ENCODE results near the gene EPAS1. TPM values are rescaled to one million over a fixed set of nuclear protein-coding genes. Genes with fewer than 3 reads are reported as not detected.

EPAS1 gene
- total RNA-seq, 2 experiments from 2014 or later: 4.2 to 5.4 TPM

DNA sequence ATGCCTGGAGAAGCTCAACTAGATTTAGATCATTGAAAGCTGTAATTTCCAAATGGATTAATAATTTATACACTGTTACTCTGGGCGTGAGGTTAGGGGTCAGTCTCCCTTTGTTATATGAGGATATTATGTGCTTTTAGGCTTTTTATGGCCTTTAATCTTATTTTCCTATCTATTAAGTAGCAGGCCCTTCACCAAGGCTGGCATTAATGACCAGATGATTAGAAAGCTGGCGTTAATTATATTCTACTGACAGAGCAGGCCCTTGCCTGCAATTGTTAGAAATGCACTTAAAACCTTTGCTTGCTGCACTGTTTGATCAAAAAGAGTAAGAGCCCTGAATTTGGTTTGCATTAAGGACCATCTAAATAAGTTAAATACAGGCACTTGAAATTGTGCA, 75.3 kb downstream of the EPAS1 start:
- CTCF ChIA-PET: no interaction called here
- DNase-seq (no peak), ATAC-seq (ENCODE audit: poor library complexity) (no peak)
- POLR2A ChIA-PET: no interaction called here
- TF ChIP-seq, protein P1, sequence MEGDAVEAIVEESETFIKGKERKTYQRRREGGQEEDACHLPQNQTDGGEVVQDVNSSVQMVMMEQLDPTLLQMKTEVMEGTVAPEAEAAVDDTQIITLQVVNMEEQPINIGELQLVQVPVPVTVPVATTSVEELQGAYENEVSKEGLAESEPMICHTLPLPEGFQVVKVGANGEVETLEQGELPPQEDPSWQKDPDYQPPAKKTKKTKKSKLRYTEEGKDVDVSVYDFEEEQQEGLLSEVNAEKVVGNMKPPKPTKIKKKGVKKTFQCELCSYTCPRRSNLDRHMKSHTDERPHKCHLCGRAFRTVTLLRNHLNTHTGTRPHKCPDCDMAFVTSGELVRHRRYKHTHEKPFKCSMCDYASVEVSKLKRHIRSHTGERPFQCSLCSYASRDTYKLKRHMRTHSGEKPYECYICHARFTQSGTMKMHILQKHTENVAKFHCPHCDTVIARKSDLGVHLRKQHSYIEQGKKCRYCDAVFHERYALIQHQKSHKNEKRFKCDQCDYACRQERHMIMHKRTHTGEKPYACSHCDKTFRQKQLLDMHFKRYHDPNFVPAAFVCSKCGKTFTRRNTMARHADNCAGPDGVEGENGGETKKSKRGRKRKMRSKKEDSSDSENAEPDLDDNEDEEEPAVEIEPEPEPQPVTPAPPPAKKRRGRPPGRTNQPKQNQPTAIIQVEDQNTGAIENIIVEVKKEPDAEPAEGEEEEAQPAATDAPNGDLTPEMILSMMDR (IDR thresholded peaks at IDR 0.05): no peak
- no peak overlapping the region for H3K27ac ChIP-seq (ENCODE audit: low read depth in 1 of 2, low read length in 2 of 2)
- no peak overlapping the region for H3K4me3 ChIP-seq (ENCODE audit: low read length)
- no peaks in the 10 kb centered on the region for H3K9me3 ChIP-seq (ENCODE audit: control insufficient read depth in 1 of 2, insufficient read depth in 1 of 2, low read length in 2 of 2)
- no peaks in the 10 kb centered on the region for H3K9me3 Mint-ChIP-seq
- H3K4me3 Mint-ChIP-seq: no peak overlapping the region
- H3K4me1 Mint-ChIP-seq (ENCODE audit: low read depth): no peaks in the 10 kb centered on the region
- H3K4me1 ChIP-seq (ENCODE audit: insufficient read depth, low read length): no peaks in the 10 kb centered on the region
- intact Hi-C loops (cut with DNase I, micrococcal nuclease): no loop called here
- no peak overlapping the region for H3K27ac Mint-ChIP-seq
- H3K36me3 Mint-ChIP-seq (ENCODE audit: low read depth): no peaks in the 10 kb centered on the region
- H3K27me3 Mint-ChIP-seq: no peaks in the 10 kb centered on the region
- H3K27me3 ChIP-seq (ENCODE audit: control insufficient read depth in 1 of 2, insufficient read depth in 2 of 2, low read length in 2 of 2): no peaks in the 10 kb centered on the region
- H3K36me3 ChIP-seq (ENCODE audit: insufficient read depth, low read length): no peaks in the 10 kb centered on the region

- DNase-seq (no peak), ATAC-seq (ENCODE audit: poor library complexity) (no peak)
- intact Hi-C loops (cut with DNase I, micrococcal nuclease): no loop called here
- Histone ChIP-seq H3K9me3 (ENCODE audit: control insufficient read depth in 1 of 2, insufficient read depth in 1 of 2, low read length in 2 of 2) (no peaks in the 10 kb centered on the region), H3K4me3 (ENCODE audit: low read length) (no peak overlapping the region), H3K36me3 (ENCODE audit: insufficient read depth, low read length) (no peaks in the 10 kb centered on the region), H3K4me1 (ENCODE audit: insufficient read depth, low read length) (no peaks in the 10 kb centered on the region), H3K27ac (ENCODE audit: low read depth in 1 of 2, low read length in 2 of 2) (no peak overlapping the region), H3K27me3 (ENCODE audit: control insufficient read depth in 1 of 2, insufficient read depth in 2 of 2, low read length in 2 of 2) (no peaks in the 10 kb centered on the region)
- no peak overlapping the region for H3K27ac Mint-ChIP-seq
- H3K27me3 Mint-ChIP-seq: no peaks in the 10 kb centered on the region
- H3K4me3 Mint-ChIP-seq: no peak overlapping the region
- TF ChIP-seq, protein P1 (IDR thresholded peaks at IDR 0.05): no peak
- H3K36me3 Mint-ChIP-seq (ENCODE audit: low read depth): no peaks in the 10 kb centered on the region
- H3K9me3 Mint-ChIP-seq: no peaks in the 10 kb centered on the region
- no peaks in the 10 kb centered on the region for H3K4me1 Mint-ChIP-seq (ENCODE audit: low read depth)
- ChIA-PET CTCF (no interaction called here), POLR2A (no interaction called here)
Observed at GRCh38 chr2:46373238-46373637, 76.0 kb downstream of the EPAS1 start.

DNA sequence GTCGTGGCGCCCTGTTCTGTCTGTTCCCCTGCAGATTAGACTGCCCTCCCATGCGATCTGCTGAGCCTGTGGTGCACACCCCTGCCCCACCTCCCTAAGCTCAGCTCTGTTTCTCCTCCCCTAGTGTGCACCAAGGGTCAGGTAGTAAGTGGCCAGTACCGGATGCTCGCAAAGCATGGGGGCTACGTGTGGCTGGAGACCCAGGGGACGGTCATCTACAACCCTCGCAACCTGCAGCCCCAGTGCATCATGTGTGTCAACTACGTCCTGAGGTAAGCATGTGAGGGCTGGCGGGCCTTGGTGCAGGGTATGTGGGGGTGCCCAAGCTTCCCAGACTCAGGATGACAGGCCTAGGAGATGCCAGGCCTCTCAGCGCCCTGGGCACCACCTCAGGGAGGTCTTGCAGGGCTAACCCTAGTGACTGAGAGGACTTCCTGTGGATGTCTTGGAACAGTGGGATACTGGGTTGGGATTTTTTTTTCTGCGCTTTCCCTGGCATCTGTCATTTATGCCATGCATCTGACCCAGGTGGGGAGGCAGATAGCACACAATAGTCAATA, 78.4 kb downstream of the EPAS1 start:
- Mint-ChIP-seq H3K9me3 (no peaks in the 10 kb centered on the region), H3K27ac (no peak overlapping the region), H3K4me3 (no peak overlapping the region), H3K27me3 (no peaks in the 10 kb centered on the region), H3K4me1 (ENCODE audit: low read depth) (no peaks in the 10 kb centered on the region), H3K36me3 (ENCODE audit: low read depth) (no peaks in the 10 kb centered on the region)
- no peak overlapping the region for H3K4me3 ChIP-seq (ENCODE audit: low read length)
- no peaks in the 10 kb centered on the region for H3K27me3 ChIP-seq (ENCODE audit: control insufficient read depth in 1 of 2, insufficient read depth in 2 of 2, low read length in 2 of 2)
- ATAC-seq (ENCODE audit: poor library complexity): no peak
- CTCF ChIA-PET: interaction anchor here (0.6 to 1.5 kb wide), 2 partner anchors 10 to 22 kb away, joined by 3 to 4 read pairs; no protein-coding TSS in a partner anchor
- no peak overlapping the region for H3K27ac ChIP-seq (ENCODE audit: low read depth in 1 of 2, low read length in 2 of 2)
- TF ChIP-seq, protein P1 (IDR thresholded peaks at IDR 0.05): no peak
- no peaks in the 10 kb centered on the region for H3K4me1 ChIP-seq (ENCODE audit: insufficient read depth, low read length)
- no peaks in the 10 kb centered on the region for H3K36me3 ChIP-seq (ENCODE audit: insufficient read depth, low read length)
- no peaks in the 10 kb centered on the region for H3K9me3 ChIP-seq (ENCODE audit: control insufficient read depth in 1 of 2, insufficient read depth in 1 of 2, low read length in 2 of 2)
- POLR2A ChIA-PET: no interaction called here
- DNase-seq: no peak
- intact Hi-C loops (cut with DNase I, micrococcal nuclease): no loop called here

Measured in CD4-positive, alpha-beta T cell (primary cell).